WTC11 (cell line): Measurements from ENCODE around the gene KDSR. TPM values are rescaled to one million over a fixed set of nuclear protein-coding genes. Genes with fewer than 3 reads are reported as not detected.

Source experiments
- ATAC-seq: fragments of 200-7000 bp; cut with Tn5 transposase; 2 replicates; pipeline ENCODE4 v1.10.0; 2021; ENCODE audit warnings: mild to moderate bottlenecking, moderate library complexity
- CTCF ChIA-PET: fragments of 300-600 bp; sonication (Branson Sonifier 250); formaldehyde crosslinking; loops from one replicate; lab custom pipeline; 2021; ENCODE audit warnings: antibody characterized with exemption; lab: Charles Lee
- POLR2A ChIA-PET: fragments of 350-600 bp; sonication (Branson Sonifier 250); formaldehyde crosslinking; loops from one replicate; lab custom pipeline; 2021; ENCODE audit warnings: antibody characterized with exemption; lab: Charles Lee
- DNase-seq: peaks from one replicate; pipeline ENCODE4 v3.0.0; 2021; ENCODE audit warnings: low spot score
- H3K27ac Mint-ChIP-seq: 2 replicates; pipeline ENCODE4 v1.8.0; 2021; ENCODE audit warnings: mixed read lengths
- H3K27me3 Mint-ChIP-seq: 2 replicates; pipeline ENCODE4 v1.8.0; 2021; ENCODE audit warnings: low read depth, mild to moderate bottlenecking, moderate library complexity, mixed read lengths
- H3K36me3 Mint-ChIP-seq: 2 replicates; pipeline ENCODE4 v1.8.0; 2021; ENCODE audit warnings: mixed read lengths
- H3K4me1 Mint-ChIP-seq: 2 replicates; pipeline ENCODE4 v1.8.0; 2022; ENCODE audit warnings: mixed read lengths
- H3K4me3 Mint-ChIP-seq: 2 replicates; pipeline ENCODE4 v1.8.0; 2021; ENCODE audit warnings: mild to moderate bottlenecking, moderate library complexity, mixed read lengths
- H3K9me3 Mint-ChIP-seq: 2 replicates; pipeline ENCODE4 v1.8.0; 2021; ENCODE audit warnings: mixed read lengths
- ELF4 ChIP-seq: sonication (generic); formaldehyde crosslinking; IDR thresholded peaks from 2 replicates; pipeline ENCODE4 v1.8.1; 2022; ENCODE audit warnings: low read depth, mild to moderate bottlenecking, moderate library complexity, missing genetic modification reagents
- FOXK1 ChIP-seq: sonication (generic); formaldehyde crosslinking; IDR thresholded peaks from 2 replicates; pipeline ENCODE4 v1.8.0; 2022; ENCODE audit warnings: mild to moderate bottlenecking, moderate library complexity, missing genetic modification reagents
- GRHL2 ChIP-seq: fragments of 250-450 bp; sonication (Bioruptor Pico); IDR thresholded peaks from 2 replicates; pipeline ENCODE4 v1.8.0; 2022; ENCODE audit warnings: mild to moderate bottlenecking, moderate library complexity; ENCODE audit not compliant: insufficient replicate concordance, severe bottlenecking
- HMGA2 ChIP-seq: fragments of 250-450 bp; sonication (Bioruptor Pico); IDR thresholded peaks from 2 replicates; pipeline ENCODE4 v1.4.0; 2021; ENCODE audit warnings: mild to moderate bottlenecking, moderate library complexity
- MXD4 ChIP-seq: fragments of 250-450 bp; sonication (Bioruptor Pico); IDR thresholded peaks from 2 replicates; pipeline ENCODE4 v1.8.0; 2021; ENCODE audit warnings: mild to moderate bottlenecking, moderate library complexity, borderline replicate concordance
- NFATC4 ChIP-seq: fragments of 250-450 bp; sonication (Bioruptor Pico); IDR thresholded peaks from 2 replicates; pipeline ENCODE4 v1.9.0; 2021; ENCODE audit warnings: mild to moderate bottlenecking
- NR2C2 ChIP-seq: sonication (generic); formaldehyde crosslinking; IDR thresholded peaks from 2 replicates; pipeline ENCODE4 v1.8.0; 2022; ENCODE audit warnings: mild to moderate bottlenecking, missing genetic modification reagents
- OVOL2 ChIP-seq: fragments of 250-450 bp; sonication (Bioruptor Pico); IDR thresholded peaks from 2 replicates; pipeline ENCODE4 v1.9.0; 2021; ENCODE audit warnings: mild to moderate bottlenecking, borderline replicate concordance
- RORB ChIP-seq: fragments of 250-450 bp; sonication (Bioruptor Pico); IDR thresholded peaks from 2 replicates; pipeline ENCODE4 v1.9.0; 2021; ENCODE audit warnings: mild to moderate bottlenecking
- SOX15 ChIP-seq: fragments of 250-450 bp; sonication (Bioruptor Pico); IDR thresholded peaks from 2 replicates; pipeline ENCODE4 v1.9.0; 2021; ENCODE audit warnings: mild to moderate bottlenecking
- ZBTB21 ChIP-seq: sonication (generic); formaldehyde crosslinking; IDR thresholded peaks from 2 replicates; pipeline ENCODE4 v1.8.1; 2023; ENCODE audit warnings: mild to moderate bottlenecking, missing genetic modification reagents, borderline replicate concordance
- ZNF317 ChIP-seq: sonication (generic); formaldehyde crosslinking; IDR thresholded peaks from 2 replicates; pipeline ENCODE4 v1.8.1; 2023; ENCODE audit warnings: low read depth, mild to moderate bottlenecking, moderate library complexity, missing genetic modification reagents, borderline replicate concordance
- ZNF396 ChIP-seq: fragments of 250-450 bp; sonication (Bioruptor Pico); IDR thresholded peaks from 2 replicates; pipeline ENCODE4 v1.8.0; 2021; ENCODE audit warnings: mild to moderate bottlenecking, moderate library complexity, borderline replicate concordance
- ZNF671 ChIP-seq: fragments of 250-450 bp; sonication (Bioruptor Pico); IDR thresholded peaks from 2 replicates; pipeline ENCODE4 v1.8.0; 2021; ENCODE audit warnings: mild to moderate bottlenecking
- total RNA-seq: library from RNA; stranded (reverse); gene quantifications from 3 replicates; pipeline ENCODE4 v1.2.3, GENCODE V29; 2021
- TF ChIP-seq, protein P1 (sequence below): sonication (generic); formaldehyde crosslinking; IDR thresholded peaks from 2 replicates; pipeline ENCODE4 v1.8.0; 2023; ENCODE audit warnings: mild to moderate bottlenecking, missing genetic modification reagents
- TF ChIP-seq, protein P2 (sequence below): sonication (generic); formaldehyde crosslinking; conservative IDR thresholded peaks from 2 replicates; pipeline ENCODE4 v1.8.1; 2023; ENCODE audit warnings: mild to moderate bottlenecking, low read depth, missing genetic modification reagents, moderate library complexity
- TF ChIP-seq, protein P3 (sequence below): sonication (generic); formaldehyde crosslinking; IDR thresholded peaks from 2 replicates; pipeline ENCODE4 v1.8.0; 2022; ENCODE audit warnings: missing genetic modification reagents
- TF ChIP-seq, protein P4 (sequence below): sonication (generic); formaldehyde crosslinking; IDR thresholded peaks from 2 replicates; pipeline ENCODE4 v1.8.1; 2022; ENCODE audit warnings: missing genetic modification reagents, borderline replicate concordance

The KDSR gene
- total RNA-seq, 1 experiment from 2014 or later = 51.8 TPM

DNA sequence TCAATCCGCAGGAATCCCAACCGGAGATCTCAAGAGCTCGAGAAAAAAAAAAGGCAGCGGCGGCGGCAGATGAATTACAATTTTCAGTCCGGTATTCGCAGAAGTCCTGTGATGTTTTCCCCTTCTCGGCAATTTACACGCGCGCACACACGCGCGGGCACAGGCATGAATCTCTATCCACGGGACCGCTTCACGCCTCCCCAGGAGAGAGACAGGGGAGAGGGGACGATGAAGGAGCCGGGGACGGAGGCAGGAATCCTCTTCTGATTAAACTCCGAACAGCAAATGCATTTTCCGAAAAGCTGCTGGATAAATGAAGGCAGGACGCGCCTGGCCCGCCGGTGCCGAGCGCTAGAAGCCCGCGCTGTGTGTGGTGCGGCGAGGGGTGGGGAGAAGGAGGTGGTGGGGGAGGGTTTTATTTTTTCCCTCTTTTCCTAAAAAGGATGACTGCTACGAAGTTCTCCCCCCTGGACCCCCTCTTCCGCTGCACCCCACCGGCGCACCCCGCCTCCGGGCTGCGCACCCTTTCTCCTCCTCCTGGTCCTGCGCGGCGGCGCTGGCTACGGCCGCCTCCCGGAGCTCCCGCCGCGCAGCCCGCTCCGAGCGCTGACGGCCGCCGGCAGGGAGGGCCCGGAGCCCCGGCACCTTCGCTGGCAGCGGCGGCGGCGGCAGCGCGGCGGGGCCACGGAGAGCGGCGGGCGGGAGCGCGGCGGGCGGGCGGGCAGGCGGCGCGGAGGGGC lies 47.5 kb downstream of the KDSR start, which contains the start of gene BCL2:
Gene BCL2 (minus strand): TSS at position 387 of the 740 bp plus-strand sequence.
- H3K9me3 Mint-ChIP-seq = no peaks in the 10 kb centered on the region
- CTCF ChIA-PET = interaction anchor here (0.7 to 2.2 kb wide), 7 partner anchors 20 to 303 kb away, joined by 3 to 16 read pairs (median 4); no protein-coding TSS in a partner anchor
- POLR2A ChIA-PET = interaction anchor here (1.2 kb wide), 1 partner anchor 294 kb away, joined by 4 read pairs; no protein-coding TSS in a partner anchor
- no peak within 1 kb of the TSS for H3K27ac Mint-ChIP-seq
- H3K4me3 Mint-ChIP-seq = peak within 1 kb of the TSS; percentile 91
- DNase-seq (peak; percentile 43), ATAC-seq (peak; percentile 14)
- peaks cover 41% of the 10 kb centered on the region for H3K27me3 Mint-ChIP-seq
- no peaks in the 10 kb centered on the region for H3K36me3 Mint-ChIP-seq
- peaks cover 24% of the 10 kb centered on the region for H3K4me1 Mint-ChIP-seq
- TF ChIP-seq GRHL2 (CRISPR knock-in tag) = no peak
- TF ChIP-seq, protein P1, sequence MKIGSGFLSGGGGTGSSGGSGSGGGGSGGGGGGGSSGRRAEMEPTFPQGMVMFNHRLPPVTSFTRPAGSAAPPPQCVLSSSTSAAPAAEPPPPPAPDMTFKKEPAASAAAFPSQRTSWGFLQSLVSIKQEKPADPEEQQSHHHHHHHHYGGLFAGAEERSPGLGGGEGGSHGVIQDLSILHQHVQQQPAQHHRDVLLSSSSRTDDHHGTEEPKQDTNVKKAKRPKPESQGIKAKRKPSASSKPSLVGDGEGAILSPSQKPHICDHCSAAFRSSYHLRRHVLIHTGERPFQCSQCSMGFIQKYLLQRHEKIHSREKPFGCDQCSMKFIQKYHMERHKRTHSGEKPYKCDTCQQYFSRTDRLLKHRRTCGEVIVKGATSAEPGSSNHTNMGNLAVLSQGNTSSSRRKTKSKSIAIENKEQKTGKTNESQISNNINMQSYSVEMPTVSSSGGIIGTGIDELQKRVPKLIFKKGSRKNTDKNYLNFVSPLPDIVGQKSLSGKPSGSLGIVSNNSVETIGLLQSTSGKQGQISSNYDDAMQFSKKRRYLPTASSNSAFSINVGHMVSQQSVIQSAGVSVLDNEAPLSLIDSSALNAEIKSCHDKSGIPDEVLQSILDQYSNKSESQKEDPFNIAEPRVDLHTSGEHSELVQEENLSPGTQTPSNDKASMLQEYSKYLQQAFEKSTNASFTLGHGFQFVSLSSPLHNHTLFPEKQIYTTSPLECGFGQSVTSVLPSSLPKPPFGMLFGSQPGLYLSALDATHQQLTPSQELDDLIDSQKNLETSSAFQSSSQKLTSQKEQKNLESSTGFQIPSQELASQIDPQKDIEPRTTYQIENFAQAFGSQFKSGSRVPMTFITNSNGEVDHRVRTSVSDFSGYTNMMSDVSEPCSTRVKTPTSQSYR (CRISPR knock-in tag) = no peak
- TF ChIP-seq RORB = no peak
- no peak for TF ChIP-seq SOX15
- TF ChIP-seq FOXK1 (CRISPR knock-in tag) = no peak
- no peak for TF ChIP-seq ELF4 (CRISPR knock-in tag)
- TF ChIP-seq ZNF317 (CRISPR knock-in tag) = no peak
- no peak for TF ChIP-seq NFATC4 (CRISPR knock-in tag)
- TF ChIP-seq, protein P2, sequence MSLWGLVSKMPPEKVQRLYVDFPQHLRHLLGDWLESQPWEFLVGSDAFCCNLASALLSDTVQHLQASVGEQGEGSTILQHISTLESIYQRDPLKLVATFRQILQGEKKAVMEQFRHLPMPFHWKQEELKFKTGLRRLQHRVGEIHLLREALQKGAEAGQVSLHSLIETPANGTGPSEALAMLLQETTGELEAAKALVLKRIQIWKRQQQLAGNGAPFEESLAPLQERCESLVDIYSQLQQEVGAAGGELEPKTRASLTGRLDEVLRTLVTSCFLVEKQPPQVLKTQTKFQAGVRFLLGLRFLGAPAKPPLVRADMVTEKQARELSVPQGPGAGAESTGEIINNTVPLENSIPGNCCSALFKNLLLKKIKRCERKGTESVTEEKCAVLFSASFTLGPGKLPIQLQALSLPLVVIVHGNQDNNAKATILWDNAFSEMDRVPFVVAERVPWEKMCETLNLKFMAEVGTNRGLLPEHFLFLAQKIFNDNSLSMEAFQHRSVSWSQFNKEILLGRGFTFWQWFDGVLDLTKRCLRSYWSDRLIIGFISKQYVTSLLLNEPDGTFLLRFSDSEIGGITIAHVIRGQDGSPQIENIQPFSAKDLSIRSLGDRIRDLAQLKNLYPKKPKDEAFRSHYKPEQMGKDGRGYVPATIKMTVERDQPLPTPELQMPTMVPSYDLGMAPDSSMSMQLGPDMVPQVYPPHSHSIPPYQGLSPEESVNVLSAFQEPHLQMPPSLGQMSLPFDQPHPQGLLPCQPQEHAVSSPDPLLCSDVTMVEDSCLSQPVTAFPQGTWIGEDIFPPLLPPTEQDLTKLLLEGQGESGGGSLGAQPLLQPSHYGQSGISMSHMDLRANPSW (CRISPR knock-in tag) = no peak
- TF ChIP-seq MXD4 (CRISPR knock-in tag) = no peak
- TF ChIP-seq ZNF396 (CRISPR knock-in tag) = no peak
- TF ChIP-seq, protein P3, sequence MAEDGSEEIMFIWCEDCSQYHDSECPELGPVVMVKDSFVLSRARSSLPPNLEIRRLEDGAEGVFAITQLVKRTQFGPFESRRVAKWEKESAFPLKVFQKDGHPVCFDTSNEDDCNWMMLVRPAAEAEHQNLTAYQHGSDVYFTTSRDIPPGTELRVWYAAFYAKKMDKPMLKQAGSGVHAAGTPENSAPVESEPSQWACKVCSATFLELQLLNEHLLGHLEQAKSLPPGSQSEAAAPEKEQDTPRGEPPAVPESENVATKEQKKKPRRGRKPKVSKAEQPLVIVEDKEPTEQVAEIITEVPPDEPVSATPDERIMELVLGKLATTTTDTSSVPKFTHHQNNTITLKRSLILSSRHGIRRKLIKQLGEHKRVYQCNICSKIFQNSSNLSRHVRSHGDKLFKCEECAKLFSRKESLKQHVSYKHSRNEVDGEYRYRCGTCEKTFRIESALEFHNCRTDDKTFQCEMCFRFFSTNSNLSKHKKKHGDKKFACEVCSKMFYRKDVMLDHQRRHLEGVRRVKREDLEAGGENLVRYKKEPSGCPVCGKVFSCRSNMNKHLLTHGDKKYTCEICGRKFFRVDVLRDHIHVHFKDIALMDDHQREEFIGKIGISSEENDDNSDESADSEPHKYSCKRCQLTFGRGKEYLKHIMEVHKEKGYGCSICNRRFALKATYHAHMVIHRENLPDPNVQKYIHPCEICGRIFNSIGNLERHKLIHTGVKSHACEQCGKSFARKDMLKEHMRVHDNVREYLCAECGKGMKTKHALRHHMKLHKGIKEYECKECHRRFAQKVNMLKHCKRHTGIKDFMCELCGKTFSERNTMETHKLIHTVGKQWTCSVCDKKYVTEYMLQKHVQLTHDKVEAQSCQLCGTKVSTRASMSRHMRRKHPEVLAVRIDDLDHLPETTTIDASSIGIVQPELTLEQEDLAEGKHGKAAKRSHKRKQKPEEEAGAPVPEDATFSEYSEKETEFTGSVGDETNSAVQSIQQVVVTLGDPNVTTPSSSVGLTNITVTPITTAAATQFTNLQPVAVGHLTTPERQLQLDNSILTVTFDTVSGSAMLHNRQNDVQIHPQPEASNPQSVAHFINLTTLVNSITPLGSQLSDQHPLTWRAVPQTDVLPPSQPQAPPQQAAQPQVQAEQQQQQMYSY = no peak

DNA sequence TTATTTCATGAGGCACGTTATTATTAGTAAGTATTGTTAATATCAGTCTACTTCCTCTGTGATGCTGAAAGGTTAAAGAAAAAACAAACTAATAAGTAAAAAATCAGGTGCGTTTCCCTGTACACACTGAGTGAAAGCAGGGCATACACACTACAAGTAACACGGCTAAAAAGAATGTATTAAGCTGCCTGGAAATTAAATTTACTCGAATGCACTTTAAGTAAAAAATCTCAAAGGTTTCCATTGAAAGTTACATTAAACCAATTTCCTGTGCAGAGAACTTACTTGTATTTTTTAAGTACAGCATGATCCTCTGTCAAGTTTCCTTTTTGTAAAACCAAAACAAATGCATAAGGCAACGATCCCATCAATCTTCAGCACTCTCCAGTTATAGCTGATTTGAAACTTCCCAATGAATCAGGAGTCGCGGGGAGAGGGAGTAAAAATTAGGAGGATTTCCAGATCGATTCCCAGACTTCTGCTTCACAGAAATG lies 48.1 kb downstream of the KDSR start:
- ChIA-PET CTCF (interaction anchor here (0.7 to 2.2 kb wide), 11 partner anchors 11 to 302 kb away, joined by 3 to 16 read pairs (median 5); no protein-coding TSS in a partner anchor), POLR2A (interaction anchor here (1.2 kb wide), 1 partner anchor 294 kb away, joined by 4 read pairs; no protein-coding TSS in a partner anchor)
- Mint-ChIP-seq H3K27ac (no peak overlapping the region), H3K4me1 (peaks cover 24% of the 10 kb centered on the region), H3K9me3 (no peaks in the 10 kb centered on the region), H3K27me3 (peaks cover 41% of the 10 kb centered on the region), H3K4me3 (peak overlapping the region; percentile 91), H3K36me3 (no peaks in the 10 kb centered on the region)
- ATAC-seq (no peak), DNase-seq (no peak)
- TF ChIP-seq, protein P4, sequence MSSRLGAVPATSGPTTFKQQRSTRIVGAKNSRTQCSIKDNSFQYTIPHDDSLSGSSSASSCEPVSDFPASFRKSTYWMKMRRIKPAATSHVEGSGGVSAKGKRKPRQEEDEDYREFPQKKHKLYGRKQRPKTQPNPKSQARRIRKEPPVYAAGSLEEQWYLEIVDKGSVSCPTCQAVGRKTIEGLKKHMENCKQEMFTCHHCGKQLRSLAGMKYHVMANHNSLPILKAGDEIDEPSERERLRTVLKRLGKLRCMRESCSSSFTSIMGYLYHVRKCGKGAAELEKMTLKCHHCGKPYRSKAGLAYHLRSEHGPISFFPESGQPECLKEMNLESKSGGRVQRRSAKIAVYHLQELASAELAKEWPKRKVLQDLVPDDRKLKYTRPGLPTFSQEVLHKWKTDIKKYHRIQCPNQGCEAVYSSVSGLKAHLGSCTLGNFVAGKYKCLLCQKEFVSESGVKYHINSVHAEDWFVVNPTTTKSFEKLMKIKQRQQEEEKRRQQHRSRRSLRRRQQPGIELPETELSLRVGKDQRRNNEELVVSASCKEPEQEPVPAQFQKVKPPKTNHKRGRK = no peak
- no peak for TF ChIP-seq SOX15
- no peak for TF ChIP-seq HMGA2 (CRISPR knock-in tag)
- no peak for TF ChIP-seq ZBTB21 (CRISPR knock-in tag)
- no peak for TF ChIP-seq OVOL2 (CRISPR knock-in tag)
- no peak for TF ChIP-seq ZNF671 (CRISPR knock-in tag)
- no peak for TF ChIP-seq NR2C2 (CRISPR knock-in tag)
- TF ChIP-seq, all 79 proteins: peak for 0
